Placental pericyte (primary cell): Measurements from ENCODE around the gene CEP78. TPM values are rescaled to one million over a fixed set of nuclear protein-coding genes. Genes with fewer than 3 reads are reported as not detected.

Experiments
- small RNA-seq: library from RNA; depleted of rRNA; stranded (forward); fragments of <200 nt; gene quantifications from one replicate; pipeline ENCODE3, GENCODE V24; 2012; ENCODE audit warnings: low replicate concordance
- total RNA-seq: library from RNA; depleted of rRNA; stranded (reverse); fragments of >200 nt; gene quantifications from 2 replicates; pipeline ENCODE4 v1.2.3, GENCODE V29; 2012

The CEP78 gene, protein sequence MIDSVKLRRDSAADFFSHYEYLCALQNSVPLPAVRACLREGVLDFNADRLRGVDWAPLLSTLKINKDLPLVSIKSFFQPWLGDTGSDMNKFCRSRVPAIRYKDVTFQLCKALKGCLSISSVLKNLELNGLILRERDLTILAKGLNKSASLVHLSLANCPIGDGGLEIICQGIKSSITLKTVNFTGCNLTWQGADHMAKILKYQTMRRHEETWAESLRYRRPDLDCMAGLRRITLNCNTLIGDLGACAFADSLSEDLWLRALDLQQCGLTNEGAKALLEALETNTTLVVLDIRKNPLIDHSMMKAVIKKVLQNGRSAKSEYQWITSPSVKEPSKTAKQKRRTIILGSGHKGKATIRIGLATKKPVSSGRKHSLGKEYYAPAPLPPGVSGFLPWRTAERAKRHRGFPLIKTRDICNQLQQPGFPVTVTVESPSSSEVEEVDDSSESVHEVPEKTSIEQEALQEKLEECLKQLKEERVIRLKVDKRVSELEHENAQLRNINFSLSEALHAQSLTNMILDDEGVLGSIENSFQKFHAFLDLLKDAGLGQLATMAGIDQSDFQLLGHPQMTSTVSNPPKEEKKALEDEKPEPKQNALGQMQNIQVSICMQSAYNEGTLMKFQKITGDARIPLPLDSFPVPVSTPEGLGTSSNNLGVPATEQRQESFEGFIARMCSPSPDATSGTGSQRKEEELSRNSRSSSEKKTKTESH
- 4.2 and 32.4 TPM in 2 replicates for total RNA-seq

DNA sequence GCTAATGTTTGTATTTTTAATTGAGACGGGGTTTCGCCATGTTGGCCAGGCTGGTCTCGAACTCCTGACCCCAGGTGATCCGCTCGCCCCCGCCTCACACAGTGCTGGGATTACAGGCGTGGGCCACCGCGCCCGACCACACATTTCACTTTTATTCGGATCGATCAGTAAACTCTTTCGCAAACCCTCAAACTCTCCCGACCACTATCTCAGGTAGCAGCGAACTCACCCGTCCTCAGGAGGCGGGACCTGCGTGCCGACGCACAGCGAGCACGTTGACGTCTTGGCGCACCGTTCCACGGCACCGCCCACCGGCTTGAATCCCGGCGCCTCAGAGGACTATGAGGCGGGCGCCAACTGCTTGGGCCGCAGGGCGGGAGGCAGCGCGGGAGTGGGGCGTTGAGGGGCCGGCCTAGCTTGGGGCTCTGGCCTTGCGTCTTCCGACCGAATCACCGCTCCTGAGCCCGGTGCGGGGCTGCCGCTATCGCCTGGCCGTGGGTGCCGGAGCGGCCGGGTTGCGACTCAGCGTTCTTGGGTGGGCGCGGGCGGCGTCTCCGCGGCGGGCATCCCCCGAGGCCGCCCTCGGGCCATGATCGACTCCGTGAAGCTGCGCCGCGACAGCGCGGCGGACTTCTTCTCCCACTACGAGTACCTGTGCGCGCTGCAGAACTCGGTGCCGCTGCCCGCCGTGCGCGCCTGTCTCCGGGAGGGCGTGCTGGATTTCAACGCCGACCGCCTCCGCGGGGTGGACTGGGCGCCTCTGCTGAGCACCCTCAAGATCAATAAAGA lies at the start of gene CEP78:
CEP78 (plus strand) TSS at position 314 of the 789 bp plus-strand sequence; CDS start at position 590, 276 bp downstream.

DNA sequence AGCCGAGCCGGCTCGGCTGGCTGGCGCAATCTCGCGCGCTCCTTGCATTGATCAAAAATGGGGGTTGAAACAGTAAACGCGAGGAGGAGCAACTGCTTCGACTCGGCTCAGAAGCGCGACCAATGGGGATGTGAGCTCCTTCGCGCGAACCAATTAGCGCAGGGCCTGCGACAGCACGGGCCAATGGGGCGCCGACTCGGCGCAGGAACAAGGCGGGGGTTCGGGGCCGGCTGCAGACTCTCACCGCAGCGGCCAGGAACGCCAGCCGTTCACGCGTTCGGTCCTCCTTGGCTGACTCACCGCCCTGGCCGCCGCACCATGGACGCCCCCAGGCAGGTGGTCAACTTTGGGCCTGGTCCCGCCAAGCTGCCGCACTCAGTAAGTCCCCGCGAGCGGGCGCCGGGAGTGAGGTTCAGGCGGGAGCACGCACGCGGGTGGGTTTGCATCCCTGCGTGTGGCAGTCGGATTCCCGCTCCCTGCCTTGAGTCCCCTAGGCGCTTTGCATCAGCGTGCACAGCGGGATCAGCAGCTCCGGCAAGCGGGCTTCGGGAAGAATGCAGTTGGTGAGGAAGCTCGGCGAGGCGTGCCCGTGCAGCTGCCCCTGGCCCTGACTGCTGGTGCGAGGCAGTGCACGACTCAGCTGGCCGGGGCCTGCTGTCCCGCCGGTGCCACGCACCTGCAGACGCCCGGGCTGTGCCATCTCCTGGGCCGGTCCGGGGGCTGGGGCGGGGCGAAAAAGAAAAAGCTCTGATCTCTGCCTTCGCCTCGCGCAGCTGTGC lies 61.2 kb downstream of the CEP78 start, which contains the start of gene PSAT1:
PSAT1 (plus strand) TSS at position 233 of the 779 bp plus-strand sequence; CDS start at position 319, 86 bp downstream.

Small RNA genes lying within 50 kb of the gene (small RNA-seq; reads per million reads assigned to genes)
- gene AL353705.4 = 0.33 reads per million, percentile 3 among the genes with 10 or more reads in this experiment

Other genes starting within 250 kb of the CEP78 start
- gene GNAQ, start 204.3 kb upstream of the CEP78 start, total RNA-seq = 30.4 and 36.9 TPM in 2 replicates
- gene PSAT1, start 61.0 kb downstream of the CEP78 start, total RNA-seq = 75.0 and 119 TPM in 2 replicates